IMR-90 (cell line): Measurements from ENCODE around the gene TMPRSS6.

Experiments used
- CTCF ChIP-seq: conservative IDR thresholded peaks from 2 replicates; pipeline ENCODE4 v1.5.1; 2012; ENCODE audit warnings: mild to moderate bottlenecking, low read depth, low read length, improper control_type of control experiment
- USF2 ChIP-seq: fragments of 150-350 bp; IDR thresholded peaks from 2 replicates; pipeline ENCODE4 v1.6.1; 2017; ENCODE audit warnings: mild to moderate bottlenecking, antibody characterized with exemption, low read length, low read depth

- TF ChIP-seq CTCF: no peak
- no peak for TF ChIP-seq USF2
These were observed 93.2 kb downstream of the TMPRSS6 start for GRCh38 chr22:37016134-37016910.
